GM19468 (cell line): ENCODE data around the gene MLH3.
A peak's percentile ranks its signal among the peaks of the same experiment; 100 is the strongest.

Experiments used
- ATAC-seq: cut with Tn5 transposase; IDR thresholded peaks from one replicate; pipeline ENCODE4 v1.9.1; 2021; ENCODE audit warnings: mild to moderate bottlenecking, moderate library complexity, moderate number of reproducible peaks; ENCODE audit not compliant: unreplicated experiment; ENCODE audit errors: extremely low read depth

MLH3 gene

DNA sequence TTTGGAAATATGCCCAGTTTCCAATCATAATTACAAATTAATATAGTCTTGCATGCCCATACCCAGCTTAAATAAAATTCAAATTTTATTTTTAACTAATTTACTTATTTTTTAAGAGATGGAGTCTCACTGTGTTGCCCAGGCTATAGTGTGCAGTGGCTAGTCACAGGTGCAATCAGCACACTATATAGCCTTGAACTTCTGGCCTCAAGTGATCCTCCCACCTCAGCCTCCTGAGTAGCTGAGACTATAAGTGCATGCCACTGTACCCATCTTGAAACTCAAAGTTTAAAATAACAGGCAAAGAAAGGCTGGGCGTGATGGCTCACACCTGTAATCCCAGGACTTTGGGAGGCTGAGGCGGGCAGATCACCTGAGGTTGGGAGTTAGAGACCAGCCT is 10.3 kb downstream of the MLH3 start:
- ATAC-seq, result no peak

GRCh38 chr14:75040507-75040906 is 10.8 kb downstream of the MLH3 start:
- no peak for ATAC-seq

DNA sequence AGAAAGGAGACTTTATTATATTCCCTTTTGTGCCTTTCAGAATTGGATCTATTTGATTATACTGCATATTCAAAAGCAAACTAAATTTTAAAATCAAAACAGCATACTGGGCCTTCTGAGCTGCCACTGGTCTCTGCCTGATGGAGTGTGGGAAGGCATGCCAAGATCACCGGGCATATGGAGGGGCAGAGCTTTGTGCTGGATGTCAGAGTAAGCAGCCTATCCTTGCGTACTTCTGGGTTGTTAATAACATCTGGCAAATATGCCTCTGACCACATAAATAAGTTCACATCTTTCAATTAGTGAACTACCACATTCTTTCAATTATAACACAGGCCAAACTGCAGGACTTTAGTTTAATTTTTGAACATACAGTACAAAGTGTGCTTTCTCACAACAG is 18.3 kb downstream of the MLH3 start:
- no peak for ATAC-seq

- no peak for ATAC-seq
These were observed 21.1 kb downstream of the MLH3 start for GRCh38 chr14:75030147-75030546.

- ATAC-seq, result no peak
These were observed 25.4 kb downstream of the MLH3 start for GRCh38 chr14:75025876-75026275.

GRCh38 chr14:75025082-75025481 is 26.2 kb downstream of the MLH3 start:
- no peak for ATAC-seq

- no peak for ATAC-seq
These were observed 28.2 kb downstream of the MLH3 start for GRCh38 chr14:75023108-75023507.

DNA sequence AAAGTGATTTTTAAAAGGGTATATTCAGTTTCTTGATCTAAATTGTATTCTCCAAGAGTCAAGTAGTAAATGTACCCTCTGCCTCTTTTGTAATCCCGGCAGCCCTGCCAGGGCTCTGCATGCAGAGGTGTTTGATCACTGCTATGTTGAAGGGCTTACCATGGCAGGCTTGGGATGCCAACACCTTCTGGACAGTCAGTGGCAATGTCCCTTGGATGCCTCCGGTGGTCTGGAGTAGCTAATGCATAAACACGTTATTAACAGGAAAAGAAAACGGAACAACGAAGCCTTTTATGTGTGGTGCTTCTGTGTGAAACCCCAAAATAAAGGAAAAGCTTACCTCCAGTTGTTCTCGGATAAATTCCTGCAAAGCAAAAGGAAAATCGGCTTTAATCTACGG is 28.6 kb downstream of the MLH3 start:
- no peak for ATAC-seq

DNA sequence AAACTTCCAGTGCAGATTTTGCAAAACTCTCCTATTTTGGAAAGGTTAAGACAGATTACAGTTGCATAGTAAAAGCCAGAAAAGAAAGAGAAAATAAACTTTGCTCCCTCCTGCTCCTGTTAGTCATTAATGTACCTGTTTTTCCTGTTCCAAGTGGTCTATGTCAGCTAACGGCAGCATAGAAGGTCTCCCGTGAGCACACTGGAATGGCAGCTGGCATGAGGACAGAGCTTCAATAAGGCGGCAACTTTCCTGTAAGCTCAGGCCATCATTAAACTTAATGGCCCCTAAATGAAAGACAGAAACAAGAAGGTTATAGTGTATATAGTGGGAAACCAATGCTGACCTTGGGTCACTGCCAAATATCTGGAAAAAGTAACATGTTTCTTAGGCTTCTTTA is 32.6 kb downstream of the MLH3 start:
- ATAC-seq, result no peak

GRCh38 chr14:75016815-75017214 is 34.5 kb downstream of the MLH3 start:
- no peak for ATAC-seq

- ATAC-seq, result no peak
These were observed 35.8 kb downstream of the MLH3 start for GRCh38 chr14:75015496-75015895.

DNA sequence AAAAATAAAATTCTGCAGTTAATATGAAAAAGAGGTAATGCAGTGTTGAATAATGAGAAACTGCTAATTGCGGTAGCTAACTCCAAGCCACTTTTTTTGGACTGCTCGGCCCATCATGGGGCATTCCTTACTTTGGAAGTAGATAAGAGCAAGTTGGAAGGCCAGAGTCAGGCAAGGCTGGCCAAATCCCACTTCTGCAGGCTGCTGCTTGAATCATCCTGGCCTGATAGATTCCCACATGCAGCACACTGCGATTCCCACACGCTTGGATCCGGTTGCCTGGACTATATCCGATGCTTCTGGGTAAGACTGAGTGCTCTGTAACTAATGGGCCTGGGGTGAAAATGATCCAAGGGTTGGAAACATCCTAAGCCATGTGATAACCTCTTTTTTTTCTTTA is 38.0 kb downstream of the MLH3 start:
- no peak for ATAC-seq

DNA sequence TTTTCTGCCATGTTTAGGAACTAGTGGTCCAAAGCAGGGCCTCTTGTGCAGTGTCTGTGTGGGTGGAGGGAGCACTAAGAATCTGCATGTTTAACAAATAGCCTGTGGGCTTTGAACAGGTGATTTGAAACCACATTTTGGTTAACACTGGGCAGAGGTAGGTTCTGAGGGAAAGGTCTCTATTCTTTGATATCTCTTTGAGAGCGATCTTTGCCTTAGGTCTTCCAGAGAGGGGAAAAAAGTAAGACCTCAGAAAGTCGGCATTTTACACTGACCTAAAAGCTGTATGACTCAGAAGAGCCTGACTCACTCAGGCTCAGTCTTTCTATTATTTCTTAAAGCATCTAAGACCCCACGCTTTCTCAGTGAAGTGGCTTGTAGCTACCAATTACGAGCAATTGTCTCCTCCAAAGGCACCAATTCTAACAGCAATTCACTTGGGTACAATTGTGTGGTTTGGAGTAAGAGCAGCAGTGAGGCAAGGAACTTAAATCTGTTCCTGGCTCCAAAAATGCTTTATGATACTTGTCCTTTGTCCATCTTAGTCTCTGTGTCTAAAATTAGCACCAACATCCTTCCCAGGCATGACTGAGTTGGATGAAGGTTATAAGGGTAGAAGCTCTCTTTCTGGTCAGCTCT is 39.8 kb downstream of the MLH3 start:
- ATAC-seq, result no peak

GRCh38 chr14:75010472-75011093 is 40.7 kb downstream of the MLH3 start:
- no peak for ATAC-seq

DNA sequence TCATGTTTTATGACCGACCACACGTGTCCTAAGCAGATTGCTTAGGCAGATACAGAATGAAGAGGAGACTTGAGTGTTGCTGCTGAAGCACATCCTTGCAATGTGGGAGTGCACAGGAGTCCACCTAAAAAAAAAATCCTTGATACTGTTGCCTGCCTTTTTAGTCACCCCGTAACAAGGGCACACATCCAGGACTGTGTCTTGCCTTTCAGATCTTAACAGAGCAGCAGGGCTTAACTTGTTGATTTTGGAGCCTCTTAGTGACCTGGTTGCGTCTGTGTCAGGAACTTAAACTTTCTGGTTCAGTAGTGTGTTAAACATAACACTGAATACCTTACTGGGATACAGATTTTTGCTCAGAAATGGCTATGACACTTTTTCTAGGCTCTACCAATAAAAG is 42.1 kb downstream of the MLH3 start:
- ATAC-seq, result no peak

GRCh38 chr14:75005357-75005756 is 45.9 kb downstream of the MLH3 start:
- no peak for ATAC-seq

DNA sequence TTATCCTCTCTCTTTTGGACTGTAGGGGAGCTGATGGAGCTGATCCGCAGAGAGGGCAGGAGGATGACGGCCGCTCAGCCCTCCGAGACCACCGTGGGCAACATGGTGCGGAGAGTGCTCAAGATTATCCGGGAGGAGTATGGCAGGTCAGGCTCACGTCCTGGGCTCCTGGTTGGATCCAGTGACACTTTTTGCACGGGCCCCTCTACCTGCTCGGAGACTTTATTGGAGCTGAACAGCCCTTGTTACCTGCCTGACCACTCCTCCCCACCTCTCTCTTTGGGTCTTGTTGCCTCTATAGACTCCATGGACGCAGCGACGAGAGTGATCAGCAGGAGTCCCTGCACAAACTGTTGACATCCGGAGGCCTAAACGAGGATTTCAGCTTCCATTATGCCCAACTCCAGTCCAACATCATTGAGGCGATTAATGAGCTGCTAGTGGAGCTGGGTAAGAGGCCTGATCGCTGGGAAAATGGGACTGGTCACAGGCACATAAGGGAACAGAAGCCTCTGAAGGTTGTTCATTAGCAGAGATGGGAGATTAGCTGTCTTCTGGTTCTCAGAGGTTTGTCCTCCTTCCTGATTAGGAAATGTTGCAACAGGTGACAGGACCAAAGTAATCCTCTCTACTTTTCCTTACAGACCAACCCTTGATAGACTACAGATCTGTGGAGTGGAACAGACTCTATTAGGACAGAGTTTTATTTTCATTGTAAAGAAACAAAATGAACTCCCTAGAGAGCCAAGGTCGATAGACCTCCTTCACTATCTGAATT is 47.8 kb downstream of the MLH3 start:
- no peak for ATAC-seq

DNA sequence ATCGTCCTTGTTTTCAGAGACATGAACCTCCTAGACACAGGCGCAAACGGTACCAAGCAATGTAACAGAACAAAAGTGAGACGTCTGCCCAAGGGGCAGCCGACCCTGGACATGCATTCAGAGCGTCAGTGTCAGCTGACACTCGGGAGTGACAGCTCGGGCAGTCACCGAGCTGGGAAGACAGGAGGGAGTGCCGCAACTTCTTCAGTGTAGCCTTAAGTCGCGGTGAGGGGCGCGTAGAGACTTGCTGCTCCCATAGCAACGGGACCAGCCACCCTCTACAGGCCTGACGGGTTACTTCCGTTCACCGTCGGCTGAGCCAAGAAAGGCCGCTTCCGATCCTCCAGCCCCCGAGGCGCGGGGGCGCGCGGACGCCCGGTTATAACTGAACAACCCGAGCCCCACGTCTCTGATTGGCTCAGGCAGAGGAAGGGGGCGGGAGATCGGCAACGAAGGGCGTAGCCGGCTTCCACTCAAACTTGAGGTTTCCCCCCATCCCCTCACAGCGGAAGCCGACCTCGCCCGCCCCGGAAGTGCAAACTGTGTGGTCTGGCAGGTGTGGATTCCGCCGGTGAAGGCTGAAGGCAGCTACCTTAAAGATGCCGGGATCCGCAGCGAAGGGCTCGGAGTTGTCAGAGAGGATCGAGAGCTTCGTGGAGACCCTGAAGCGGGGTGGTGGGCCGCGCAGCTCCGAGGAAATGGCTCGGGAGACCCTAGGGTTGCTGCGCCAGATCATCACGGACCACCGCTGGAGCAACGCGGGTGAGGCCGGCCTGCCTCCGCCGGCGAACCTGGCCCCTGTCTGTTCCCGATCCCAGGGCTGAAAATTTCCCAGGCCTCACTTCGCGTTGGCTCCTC is 48.6 kb downstream of the MLH3 start, which contains the start of gene EIF2B2:
TSS of gene EIF2B2 (plus strand) at position 530 of the 858 bp plus-strand sequence. CDS start at position 600, 70 bp downstream.
- ATAC-seq, result peak; percentile 89

GRCh38 chr14:75001899-75002298 is 49.4 kb downstream of the MLH3 start:
- no peak for ATAC-seq

DNA sequence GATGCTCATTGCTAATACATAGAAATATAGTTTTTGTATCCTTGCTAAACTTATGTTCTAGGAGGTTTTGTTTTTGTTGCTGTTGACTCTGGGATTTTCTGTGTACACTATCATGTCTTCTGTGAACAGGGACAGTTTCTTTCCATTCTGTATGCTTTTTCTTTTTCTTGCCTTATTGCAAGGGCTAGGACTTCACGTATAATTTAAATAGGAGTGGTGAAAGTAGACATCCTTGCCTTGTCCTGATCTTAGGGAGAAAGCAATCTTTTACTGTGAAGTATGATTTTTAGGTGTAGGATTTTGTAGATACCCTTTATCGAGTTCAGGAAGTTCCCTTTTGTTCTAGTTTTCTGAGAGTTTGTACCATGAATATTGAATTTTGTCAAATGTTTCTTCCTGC is 50.0 kb downstream of the MLH3 start:
- no peak for ATAC-seq
